Fibroblast of the conjunctiva (primary cell): ENCODE measurements around the gene KRTAP4-5.
"Not testable (repeated sequence)": the region's sequence is repeated elsewhere in the genome, so short reads cannot be mapped to it uniquely, and the experiment has no call there.

Source experiments
- DNase-seq: peaks from one replicate; pipeline ENCODE4 v3.0.0-alpha.2; 2010; ENCODE audit warnings: low read depth

Gene KRTAP4-5

GRCh38 chr17:41108728-41109386 is 40.8 kb downstream of the KRTAP4-5 start:
- not testable (repeated sequence) for DNase-seq

- DNase-seq: no peak
Measured at GRCh38 chr17:41107941-41108450, 41.6 kb downstream of the KRTAP4-5 start.

- DNase-seq: not testable (repeated sequence)
Measured at GRCh38 chr17:41105347-41105746, 44.3 kb downstream of the KRTAP4-5 start, which contains the start of gene KRTAP4-9. Gene KRTAP4-9, plus strand, starts transcription at chr17:41105389. Its CDS starts 0 bp downstream, at chr17:41105389.

GRCh38 chr17:41104386-41105038 is 45.1 kb downstream of the KRTAP4-5 start:
- not testable (repeated sequence) for DNase-seq

GRCh38 chr17:41103896-41104295 is 45.7 kb downstream of the KRTAP4-5 start:
- no peak for DNase-seq

GRCh38 chr17:41101586-41102259 is 47.9 kb downstream of the KRTAP4-5 start, which contains the start of gene KRTAP4-16:
Gene KRTAP4-16, minus strand, starts transcription at chr17:41102209. Its CDS starts 0 bp downstream, at chr17:41102209.
- no peak for DNase-seq

GRCh38 chr17:41099682-41100480 is 49.7 kb downstream of the KRTAP4-5 start:
- DNase-seq: peak; percentile 49
